ENCODE results near the gene AURKB. TPM values are rescaled to one million over a fixed set of nuclear protein-coding genes. Genes with fewer than 3 reads are reported as not detected.

The AURKB gene
- total and polyA plus RNA-seq, 2 of the 13 experiments (the other 11 are each of a cell fraction or from before 2014, with no cell fraction given), result 29.5 to 75.3 TPM

DNA sequence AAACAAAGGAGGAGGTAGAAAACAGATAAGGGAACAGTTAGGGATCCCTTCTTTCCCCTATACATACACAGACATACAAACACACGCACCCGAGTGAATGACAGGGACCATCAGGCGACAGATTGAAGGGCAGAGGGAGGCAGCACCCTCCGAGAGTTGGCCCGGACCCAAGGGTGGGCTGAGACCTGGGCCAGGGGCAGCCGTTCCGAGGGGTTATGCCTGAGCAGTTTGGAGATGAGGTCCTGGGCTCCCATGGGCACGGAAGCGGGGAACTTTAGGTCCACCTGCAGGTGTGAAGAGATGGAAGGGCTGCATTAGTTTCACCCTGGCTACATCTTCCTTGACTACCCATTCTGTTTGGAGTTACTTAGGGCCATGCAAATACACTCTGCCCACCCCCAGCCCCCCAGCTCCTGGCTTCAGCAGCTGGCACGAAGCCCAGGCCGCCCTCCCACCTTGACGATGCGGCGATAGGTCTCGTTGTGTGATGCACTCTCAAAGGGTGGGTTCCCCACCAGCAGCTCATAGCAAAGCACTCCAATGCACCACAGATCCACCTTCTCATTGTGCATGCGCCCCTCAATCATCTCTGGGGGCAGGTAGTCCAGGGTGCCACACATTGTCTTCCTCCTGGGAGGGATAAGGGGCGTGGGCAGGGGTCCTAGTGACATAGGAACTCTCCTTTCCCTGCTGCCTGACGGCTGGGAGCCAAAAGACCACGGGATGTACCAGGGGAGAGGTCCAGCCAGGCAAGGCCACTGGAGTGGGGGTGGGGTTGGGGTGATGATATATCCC, 5.4 kb downstream of the AURKB start:
- POLR2A ChIA-PET, result no interaction called here
- Histone ChIP-seq H3K9ac (ENCODE audit: insufficient read depth, low read depth, low read length) (no peak overlapping the region), H3K4me1 (ENCODE audit: insufficient read depth, low read length) (peaks cover 11% of the 10 kb centered on the region), H3K9me3 (ENCODE audit: low read length) (no peaks in the 10 kb centered on the region), H3K27ac (ENCODE audit: extremely low read length, insufficient read depth, low read length) (no peak overlapping the region), H3K27me3 (ENCODE audit: control insufficient read depth in 1 of 2, insufficient read depth in 2 of 2, low read length in 2 of 2) (no peaks in the 10 kb centered on the region; a peak in 1 of 5 replicates), H2AFZ (ENCODE audit: low read length) (no peak overlapping the region), H3K4me2 (ENCODE audit: low read depth, low read length) (no peak overlapping the region), H3K36me3 (replicated peaks in 1 of 2; ENCODE audit: control insufficient read depth in 1 of 2, insufficient read depth in 2 of 2, low read length in 2 of 2) (peaks cover 1 to 37% of the 10 kb centered on the region in 2 experiments; a peak in 4 of 5 replicates), H3K79me2 (ENCODE audit: insufficient read depth, low read length) (peaks cover 24% of the 10 kb centered on the region), H3K4me3 (replicated peaks in 1 of 3; ENCODE audit: insufficient read depth in 1 of 3, low read depth in 2 of 3, low read length in 3 of 3) (no peak overlapping the region), H4K20me1 (ENCODE audit: insufficient read depth, low read length) (no peaks in the 10 kb centered on the region)
- FAIRE-seq (no peak), ATAC-seq (no peak), DNase-seq (ENCODE audit: low spot score) (no peak)
- intact Hi-C loops (cut with micrococcal nuclease; ENCODE audit: unreplicated experiment) (no loop called here), in situ Hi-C loops (cut with HindIII; ENCODE audit: extremely low pct_ligation_motif_present, low pct_unique_long_range_greater_than_20kb) (no loop called here)
- 88% methylated on average over 9 of the region's 19 CpGs for WGBS (ENCODE audit: low lambda C conversion rate)
- BruUV-seq (replicated peaks), result no TSS peak
- CTCF ChIA-PET (ENCODE audit: low intra/inter-chr PET ratio, low total read pairs), result no interaction called here
- TF ChIP-seq POLR2AphosphoS5 (IDR thresholded peaks at IDR 0.05; ENCODE audit: low read depth, low read length), result 0 out of 2 replicates have a peak, but pooled peaks have one; percentile 44
- no peak for TF ChIP-seq ZBTB38 (CRISPR knock-in tag; IDR thresholded peaks at IDR 0.05)
- TF ChIP-seq ZNF33B (CRISPR knock-in tag; IDR thresholded peaks at IDR 0.05), result no peak
- TF ChIP-seq GTF2F1 (IDR thresholded peaks at IDR 0.05; ENCODE audit: low read length), result no peak
- TF ChIP-seq CENPT (CRISPR knock-in tag; IDR thresholded peaks at IDR 0.05; ENCODE audit: low read depth), result no peak
- TF ChIP-seq ARID4A (CRISPR knock-in tag; IDR thresholded peaks at IDR 0.05; ENCODE audit: borderline replicate concordance), result no peak
- TF ChIP-seq RAD21 (CRISPR knock-in tag; IDR thresholded peaks at IDR 0.05), result no peak
- TF ChIP-seq, protein P1, sequence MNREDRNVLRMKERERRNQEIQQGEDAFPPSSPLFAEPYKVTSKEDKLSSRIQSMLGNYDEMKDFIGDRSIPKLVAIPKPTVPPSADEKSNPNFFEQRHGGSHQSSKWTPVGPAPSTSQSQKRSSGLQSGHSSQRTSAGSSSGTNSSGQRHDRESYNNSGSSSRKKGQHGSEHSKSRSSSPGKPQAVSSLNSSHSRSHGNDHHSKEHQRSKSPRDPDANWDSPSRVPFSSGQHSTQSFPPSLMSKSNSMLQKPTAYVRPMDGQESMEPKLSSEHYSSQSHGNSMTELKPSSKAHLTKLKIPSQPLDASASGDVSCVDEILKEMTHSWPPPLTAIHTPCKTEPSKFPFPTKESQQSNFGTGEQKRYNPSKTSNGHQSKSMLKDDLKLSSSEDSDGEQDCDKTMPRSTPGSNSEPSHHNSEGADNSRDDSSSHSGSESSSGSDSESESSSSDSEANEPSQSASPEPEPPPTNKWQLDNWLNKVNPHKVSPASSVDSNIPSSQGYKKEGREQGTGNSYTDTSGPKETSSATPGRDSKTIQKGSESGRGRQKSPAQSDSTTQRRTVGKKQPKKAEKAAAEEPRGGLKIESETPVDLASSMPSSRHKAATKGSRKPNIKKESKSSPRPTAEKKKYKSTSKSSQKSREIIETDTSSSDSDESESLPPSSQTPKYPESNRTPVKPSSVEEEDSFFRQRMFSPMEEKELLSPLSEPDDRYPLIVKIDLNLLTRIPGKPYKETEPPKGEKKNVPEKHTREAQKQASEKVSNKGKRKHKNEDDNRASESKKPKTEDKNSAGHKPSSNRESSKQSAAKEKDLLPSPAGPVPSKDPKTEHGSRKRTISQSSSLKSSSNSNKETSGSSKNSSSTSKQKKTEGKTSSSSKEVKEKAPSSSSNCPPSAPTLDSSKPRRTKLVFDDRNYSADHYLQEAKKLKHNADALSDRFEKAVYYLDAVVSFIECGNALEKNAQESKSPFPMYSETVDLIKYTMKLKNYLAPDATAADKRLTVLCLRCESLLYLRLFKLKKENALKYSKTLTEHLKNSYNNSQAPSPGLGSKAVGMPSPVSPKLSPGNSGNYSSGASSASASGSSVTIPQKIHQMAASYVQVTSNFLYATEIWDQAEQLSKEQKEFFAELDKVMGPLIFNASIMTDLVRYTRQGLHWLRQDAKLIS (CRISPR knock-in tag; IDR thresholded peaks at IDR 0.05), result no peak
- TF ChIP-seq ZC3H13 (CRISPR knock-in tag; IDR thresholded peaks at IDR 0.05), result 0 out of 2 replicates have a peak, but pooled peaks have one; percentile 45
- TF ChIP-seq, protein P2, sequence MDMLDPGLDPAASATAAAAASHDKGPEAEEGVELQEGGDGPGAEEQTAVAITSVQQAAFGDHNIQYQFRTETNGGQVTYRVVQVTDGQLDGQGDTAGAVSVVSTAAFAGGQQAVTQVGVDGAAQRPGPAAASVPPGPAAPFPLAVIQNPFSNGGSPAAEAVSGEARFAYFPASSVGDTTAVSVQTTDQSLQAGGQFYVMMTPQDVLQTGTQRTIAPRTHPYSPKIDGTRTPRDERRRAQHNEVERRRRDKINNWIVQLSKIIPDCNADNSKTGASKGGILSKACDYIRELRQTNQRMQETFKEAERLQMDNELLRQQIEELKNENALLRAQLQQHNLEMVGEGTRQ (IDR thresholded peaks at IDR 0.05; ENCODE audit: low read depth, low read length), result no peak
- TF ChIP-seq, protein P2 (CRISPR knock-in tag; IDR thresholded peaks at IDR 0.05; ENCODE audit: borderline replicate concordance), result no peak
- TF ChIP-seq, protein P3, sequence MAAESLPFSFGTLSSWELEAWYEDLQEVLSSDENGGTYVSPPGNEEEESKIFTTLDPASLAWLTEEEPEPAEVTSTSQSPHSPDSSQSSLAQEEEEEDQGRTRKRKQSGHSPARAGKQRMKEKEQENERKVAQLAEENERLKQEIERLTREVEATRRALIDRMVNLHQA (CRISPR knock-in tag; IDR thresholded peaks at IDR 0.05), result no peak
- TF ChIP-seq NONO (IDR thresholded peaks at IDR 0.05), result no peak
- 0 out of 2 replicates have a peak, but pooled peaks have one; percentile 26 for TF ChIP-seq NONO (CRISPR knock-in tag; conservative IDR thresholded peaks at IDR 0.05)

Measured in HepG2 (cell line).